Hepatocyte (in vitro differentiated cells): Measurements from ENCODE around the gene CEP89. TPM values are rescaled to one million over a fixed set of nuclear protein-coding genes. Genes with fewer than 3 reads are reported as not detected.

Source experiments
- DNase-seq: peaks from one replicate; pipeline ENCODE4 v3.0.0-alpha.2; 2016; ENCODE audit warnings: low spot score
- H2AFZ ChIP-seq: fragments of 200-600 bp; sonication (generic); 2 replicates; pipeline ENCODE4 v1.6.0; 2016; ENCODE audit warnings: antibody characterized with exemption, mild to moderate bottlenecking
- H3K27ac ChIP-seq: fragments of 200-600 bp; sonication (generic); 2 replicates; pipeline ENCODE4 v1.5.1; 2016; ENCODE audit warnings: mild to moderate bottlenecking
- H3K27me3 ChIP-seq: fragments of 200-600 bp; sonication (generic); 2 replicates; pipeline ENCODE4 v1.6.1; 2016
- H3K36me3 ChIP-seq: fragments of 200-600 bp; sonication (generic); replicated peaks from 2 replicates; pipeline ENCODE4 v1.5.1; 2016; ENCODE audit warnings: low read depth; ENCODE audit not compliant: insufficient read depth
- H3K4me1 ChIP-seq: fragments of 200-600 bp; sonication (generic); 2 replicates; pipeline ENCODE4 v1.5.1; 2016; ENCODE audit warnings: mild to moderate bottlenecking, moderate library complexity; ENCODE audit not compliant: insufficient read depth
- H3K4me2 ChIP-seq: fragments of 200-600 bp; sonication (generic); 2 replicates; pipeline ENCODE4 v1.6.0; 2016
- H3K4me3 ChIP-seq: fragments of 200-600 bp; sonication (generic); 2 replicates; pipeline ENCODE4 v1.5.1; 2016; ENCODE audit warnings: mild to moderate bottlenecking
- H3K79me2 ChIP-seq: fragments of 200-600 bp; sonication (generic); 2 replicates; pipeline ENCODE4 v1.6.0; 2017; ENCODE audit warnings: mild to moderate bottlenecking
- H3K9me2 ChIP-seq: fragments of 200-600 bp; sonication (generic); replicated peaks from 2 replicates; pipeline ENCODE4 v1.6.0; 2017; ENCODE audit warnings: mild to moderate bottlenecking; ENCODE audit not compliant: insufficient read depth
- H3K9me3 ChIP-seq: fragments of 200-600 bp; sonication (generic); 2 replicates; pipeline ENCODE4 v1.5.1; 2016; ENCODE audit warnings: low read depth, mild to moderate bottlenecking
- H4K20me1 ChIP-seq: fragments of 200-600 bp; sonication (generic); 2 replicates; pipeline ENCODE4 v1.6.0; 2016; ENCODE audit warnings: mild to moderate bottlenecking; ENCODE audit not compliant: insufficient read depth, poor library complexity, severe bottlenecking
- EZH2 ChIP-seq: fragments of 200-600 bp; sonication (generic); IDR thresholded peaks from 2 replicates; pipeline ENCODE4 v1.6.1; 2016; ENCODE audit warnings: antibody characterized with exemption, mild to moderate bottlenecking, borderline replicate concordance
- EZH2phosphoT487 ChIP-seq: fragments of 200-600 bp; sonication (generic); IDR thresholded peaks from one replicate; pipeline ENCODE4 v1.6.1; 2018; ENCODE audit warnings: antibody characterized with exemption, mild to moderate bottlenecking, low read depth, moderate library complexity; ENCODE audit not compliant: unreplicated experiment, severe bottlenecking
- WGBS: methylation state at CpG from one replicate; pipeline ENCODE4 v1.1.6; 2016; ENCODE audit warnings: low lambda C conversion rate; ENCODE audit errors: missing lambda C conversion rate; 5-methylcytosine and 5-hydroxymethylcytosine counted together
- polyA plus RNA-seq: library from polyadenylated mRNA; unstranded; fragments of >200 nt; fragmentation: Nextera tagmentation; extraction: Ambion mirVana; gene quantifications from 2 replicates; pipeline ENCODE4 v1.2.1, GENCODE V29; 2016
- total RNA-seq: library from RNA; depleted of rRNA; stranded (reverse); fragments of >200 nt; gene quantifications from 2 replicates; pipeline ENCODE4 v1.2.3, GENCODE V29; 2014
- TF ChIP-seq, protein P1 (sequence below): fragments of 200-600 bp; sonication (generic); IDR thresholded peaks from 2 replicates; pipeline ENCODE4 v1.5.1; 2016; ENCODE audit warnings: antibody characterized with exemption, mild to moderate bottlenecking; ENCODE audit not compliant: poor library complexity

CEP89 gene
- total and polyA plus RNA-seq, 2 experiments from 2014 or later, result 12.1 to 16.4 TPM

DNA sequence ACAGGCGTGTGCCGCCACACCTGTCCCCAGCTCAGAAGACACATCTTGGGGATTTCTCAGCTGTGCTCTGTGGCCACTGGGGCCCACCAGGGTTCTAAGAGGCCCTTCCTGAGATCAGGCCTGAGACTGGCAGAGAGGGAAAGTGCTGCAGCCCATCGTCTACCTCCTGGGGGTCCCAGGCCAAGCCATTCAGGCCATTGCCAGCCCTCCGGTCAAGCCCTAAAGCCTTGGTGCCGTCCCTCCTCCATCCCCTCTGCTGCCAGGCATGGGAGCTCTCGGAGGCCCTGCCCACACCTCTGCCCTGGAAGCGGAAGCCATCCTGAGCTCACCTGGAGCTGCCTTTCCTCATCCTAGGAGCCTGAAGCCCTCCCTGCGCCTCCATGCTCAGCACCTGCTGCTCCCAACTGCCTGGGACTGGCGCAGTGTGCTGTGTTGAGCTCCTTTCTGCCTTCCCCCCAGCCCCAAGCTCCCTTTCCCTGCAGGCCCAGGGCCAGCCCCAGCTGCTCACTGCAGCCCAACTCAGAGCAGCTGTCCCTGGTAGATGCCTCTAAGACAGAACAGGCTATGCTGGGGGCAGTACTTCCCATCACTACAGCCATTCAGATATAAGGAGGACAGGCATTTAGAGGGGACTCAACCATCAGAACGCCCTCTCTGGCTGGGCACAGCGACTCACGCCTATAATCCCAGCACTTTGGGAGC lies 105.0 kb downstream of the CEP89 start:
- Histone ChIP-seq H3K27me3 (no peaks in the 10 kb centered on the region), H3K9me3 (no peaks in the 10 kb centered on the region), H3K4me1 (peaks cover 6% of the 10 kb centered on the region), H2AFZ (no peak overlapping the region), H3K27ac (no peak overlapping the region), H3K79me2 (no peaks in the 10 kb centered on the region), H3K4me3 (no peak overlapping the region), H3K4me2 (no peak overlapping the region), H3K36me3 (no peaks in the 10 kb centered on the region), H4K20me1 (no peaks in the 10 kb centered on the region), H3K9me2 (no peaks in the 10 kb centered on the region)
- 92% methylated on average over 12 of the region's 12 CpGs for WGBS
- DNase-seq, result no peak
- no peak for TF ChIP-seq EZH2phosphoT487
- TF ChIP-seq, protein P1, sequence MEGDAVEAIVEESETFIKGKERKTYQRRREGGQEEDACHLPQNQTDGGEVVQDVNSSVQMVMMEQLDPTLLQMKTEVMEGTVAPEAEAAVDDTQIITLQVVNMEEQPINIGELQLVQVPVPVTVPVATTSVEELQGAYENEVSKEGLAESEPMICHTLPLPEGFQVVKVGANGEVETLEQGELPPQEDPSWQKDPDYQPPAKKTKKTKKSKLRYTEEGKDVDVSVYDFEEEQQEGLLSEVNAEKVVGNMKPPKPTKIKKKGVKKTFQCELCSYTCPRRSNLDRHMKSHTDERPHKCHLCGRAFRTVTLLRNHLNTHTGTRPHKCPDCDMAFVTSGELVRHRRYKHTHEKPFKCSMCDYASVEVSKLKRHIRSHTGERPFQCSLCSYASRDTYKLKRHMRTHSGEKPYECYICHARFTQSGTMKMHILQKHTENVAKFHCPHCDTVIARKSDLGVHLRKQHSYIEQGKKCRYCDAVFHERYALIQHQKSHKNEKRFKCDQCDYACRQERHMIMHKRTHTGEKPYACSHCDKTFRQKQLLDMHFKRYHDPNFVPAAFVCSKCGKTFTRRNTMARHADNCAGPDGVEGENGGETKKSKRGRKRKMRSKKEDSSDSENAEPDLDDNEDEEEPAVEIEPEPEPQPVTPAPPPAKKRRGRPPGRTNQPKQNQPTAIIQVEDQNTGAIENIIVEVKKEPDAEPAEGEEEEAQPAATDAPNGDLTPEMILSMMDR, result no peak
- TF ChIP-seq EZH2, result no peak

- TF ChIP-seq EZH2 (no peak), EZH2phosphoT487 (no peak)
- TF ChIP-seq, protein P1, result no peak
- Histone ChIP-seq H3K9me2 (no peaks in the 10 kb centered on the region), H3K4me2 (no peak overlapping the region), H3K9me3 (no peaks in the 10 kb centered on the region), H4K20me1 (no peaks in the 10 kb centered on the region), H3K36me3 (no peaks in the 10 kb centered on the region), H3K79me2 (no peaks in the 10 kb centered on the region), H3K27me3 (no peaks in the 10 kb centered on the region), H2AFZ (no peak overlapping the region), H3K4me1 (peaks cover 6% of the 10 kb centered on the region), H3K4me3 (no peak overlapping the region), H3K27ac (no peak overlapping the region)
- no peak for DNase-seq
- WGBS, result 93% methylated on average over 7 of the region's 7 CpGs
These were observed 105.7 kb downstream of the CEP89 start for GRCh38 chr19:32866061-32866460.

DNA sequence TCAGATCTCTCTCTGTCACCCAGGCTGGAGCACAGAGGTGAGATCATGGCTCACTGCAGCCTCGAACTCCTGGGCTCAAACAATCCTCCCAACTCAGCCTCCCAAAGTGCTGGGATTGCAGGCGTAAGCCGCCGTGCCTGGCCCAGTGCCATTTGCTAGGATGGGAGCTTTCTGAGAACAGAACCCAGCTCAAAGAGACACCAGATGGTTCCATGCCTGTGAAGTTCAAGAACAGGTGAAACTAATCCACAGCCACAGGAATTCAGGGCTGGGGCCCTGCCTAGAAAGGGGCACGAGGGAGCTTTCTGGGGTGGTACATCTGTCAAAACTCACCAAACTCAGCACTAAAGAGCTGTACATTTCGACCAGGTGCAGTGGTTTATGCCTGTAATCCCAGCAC lies 106.4 kb downstream of the CEP89 start:
- Histone ChIP-seq H3K9me2 (no peaks in the 10 kb centered on the region), H3K27ac (no peak overlapping the region), H3K27me3 (no peaks in the 10 kb centered on the region), H3K4me1 (peaks cover 3% of the 10 kb centered on the region), H3K4me3 (no peak overlapping the region), H4K20me1 (no peaks in the 10 kb centered on the region), H3K9me3 (no peaks in the 10 kb centered on the region), H2AFZ (no peak overlapping the region), H3K36me3 (no peaks in the 10 kb centered on the region), H3K4me2 (no peak overlapping the region), H3K79me2 (no peaks in the 10 kb centered on the region)
- no peak for TF ChIP-seq EZH2
- TF ChIP-seq, protein P1, result no peak
- 92% methylated on average over 6 of the region's 6 CpGs for WGBS
- DNase-seq, result no peak
